ENCODE measurements around the gene DOK6.
"Not testable (repeated sequence)": the region's sequence is repeated elsewhere in the genome, so short reads cannot be mapped to it uniquely, and the experiment has no call there.

Gene DOK6

GRCh38 chr18:69834980-69835379, 434.3 kb downstream of the DOK6 start:
- DNase-seq = not testable (repeated sequence)

- DNase-seq = no peak
These were observed 437.3 kb downstream of the DOK6 start for GRCh38 chr18:69838003-69838402.

GRCh38 chr18:69838620-69839411, 438.1 kb downstream of the DOK6 start:
- no peak for DNase-seq

- no peak for DNase-seq
These were observed 438.8 kb downstream of the DOK6 start for GRCh38 chr18:69839497-69839896.

GRCh38 chr18:69840001-69840400, 439.3 kb downstream of the DOK6 start:
- DNase-seq = no peak

- no peak for DNase-seq
These were observed 439.8 kb downstream of the DOK6 start for GRCh38 chr18:69840445-69840844.

GRCh38 chr18:69841117-69841516, 440.4 kb downstream of the DOK6 start:
- no peak for DNase-seq

GRCh38 chr18:69843015-69843414, 442.3 kb downstream of the DOK6 start:
- no peak for DNase-seq

- no peak for DNase-seq
These were observed 444.0 kb downstream of the DOK6 start for GRCh38 chr18:69844656-69845055.

- DNase-seq = no peak
These were observed 445.2 kb downstream of the DOK6 start for GRCh38 chr18:69845593-69846506.

- no peak for DNase-seq
These were observed 452.4 kb downstream of the DOK6 start for GRCh38 chr18:69853051-69853450.

- DNase-seq = no peak
These were observed 453.8 kb downstream of the DOK6 start for GRCh38 chr18:69854455-69854854.

GRCh38 chr18:69858897-69859296, 458.2 kb downstream of the DOK6 start:
- no peak for DNase-seq

- not testable (repeated sequence) for DNase-seq
These were observed 464.1 kb downstream of the DOK6 start for GRCh38 chr18:69864802-69865201.

- DNase-seq = no peak
These were observed 465.1 kb downstream of the DOK6 start for GRCh38 chr18:69865776-69866175.

- DNase-seq = no peak
These were observed 465.5 kb downstream of the DOK6 start for GRCh38 chr18:69866212-69866611.

GRCh38 chr18:69870736-69871135, 470.0 kb downstream of the DOK6 start:
- DNase-seq = no peak

- DNase-seq = no peak
These were observed 470.7 kb downstream of the DOK6 start for GRCh38 chr18:69871363-69871762.

GRCh38 chr18:69872661-69873060, 472.0 kb downstream of the DOK6 start:
- DNase-seq = no peak

GRCh38 chr18:69874058-69874457, 473.4 kb downstream of the DOK6 start:
- no peak for DNase-seq

GRCh38 chr18:69876490-69876889, 475.8 kb downstream of the DOK6 start:
- no peak for DNase-seq

- no peak for DNase-seq
These were observed 477.7 kb downstream of the DOK6 start for GRCh38 chr18:69878213-69878933.

GRCh38 chr18:69879051-69879450, 478.4 kb downstream of the DOK6 start:
- DNase-seq = not testable (repeated sequence)

Measured in suppressor macrophage treated with lipopolysaccharide for 4 hours (primary cell).